ENCODE results near the gene RNASE13. TPM values are rescaled to one million over a fixed set of nuclear protein-coding genes. Genes with fewer than 3 reads are reported as not detected.

Gene RNASE13
- polyA plus RNA-seq, 1 donor, result 0.09 TPM

GRCh38 chr14:21003788-21004346, 30.7 kb downstream of the RNASE13 start:
- Histone ChIP-seq H3K4me3 (ENCODE audit: low read length) (no peak overlapping the region), H3K4me1 (ENCODE audit: control insufficient read depth, insufficient read depth, low read length) (peaks cover 11% of the 10 kb centered on the region), H3K36me3 (ENCODE audit: control insufficient read depth, insufficient read depth, low read length) (no peaks in the 10 kb centered on the region), H3K27ac (ENCODE audit: low read length) (no peak overlapping the region), H3K27me3 (ENCODE audit: control insufficient read depth, insufficient read depth, low read length) (no peaks in the 10 kb centered on the region), H3K9me3 (ENCODE audit: control insufficient read depth, low read depth, low read length) (no peaks in the 10 kb centered on the region)
- no peak for DNase-seq
- no CpG with 5 or more reads among the region's 14 CpGs for WGBS (ENCODE audit: insufficient coverage, low lambda C conversion rate)

- H3K4me1 ChIP-seq (ENCODE audit: control insufficient read depth, insufficient read depth, low read length), result peaks cover 24% of the 10 kb centered on the region
- H3K4me3 ChIP-seq (ENCODE audit: low read length), result no peak overlapping the region
- peaks cover 6% of the 10 kb centered on the region for H3K36me3 ChIP-seq (ENCODE audit: control insufficient read depth, insufficient read depth, low read length)
- H3K27ac ChIP-seq (ENCODE audit: low read length), result no peak overlapping the region
- H3K9me3 ChIP-seq (ENCODE audit: control insufficient read depth, low read depth, low read length), result no peaks in the 10 kb centered on the region
- H3K27me3 ChIP-seq (ENCODE audit: control insufficient read depth, insufficient read depth, low read length), result no peaks in the 10 kb centered on the region
- no CpG with 5 or more reads among the region's 7 CpGs for WGBS (ENCODE audit: insufficient coverage, low lambda C conversion rate)
- no peak for DNase-seq
These were observed 33.4 kb downstream of the RNASE13 start for GRCh38 chr14:21001218-21001617.

GRCh38 chr14:20999591-20999990, 35.0 kb downstream of the RNASE13 start:
- Histone ChIP-seq H3K27ac (ENCODE audit: low read length) (peak overlapping the region; percentile 44), H3K9me3 (ENCODE audit: control insufficient read depth, low read depth, low read length) (no peaks in the 10 kb centered on the region), H3K36me3 (ENCODE audit: control insufficient read depth, insufficient read depth, low read length) (peaks cover 23% of the 10 kb centered on the region), H3K4me1 (ENCODE audit: control insufficient read depth, insufficient read depth, low read length) (peaks cover 33% of the 10 kb centered on the region), H3K27me3 (ENCODE audit: control insufficient read depth, insufficient read depth, low read length) (no peaks in the 10 kb centered on the region), H3K4me3 (ENCODE audit: low read length) (no peak overlapping the region)
- WGBS (ENCODE audit: insufficient coverage, low lambda C conversion rate), result 37% methylated on average over 2 of the region's 4 CpGs
- DNase-seq, result peak; percentile 52 to 84

- DNase-seq, result no peak
- H3K36me3 ChIP-seq (ENCODE audit: control insufficient read depth, insufficient read depth, low read length), result peaks cover 30% of the 10 kb centered on the region
- peaks cover 33% of the 10 kb centered on the region for H3K4me1 ChIP-seq (ENCODE audit: control insufficient read depth, insufficient read depth, low read length)
- H3K27ac ChIP-seq (ENCODE audit: low read length), result peak within 1 kb of the TSS; percentile 44
- no peaks in the 10 kb centered on the region for H3K27me3 ChIP-seq (ENCODE audit: control insufficient read depth, insufficient read depth, low read length)
- H3K4me3 ChIP-seq (ENCODE audit: low read length), result no peak within 1 kb of the TSS
- H3K9me3 ChIP-seq (ENCODE audit: control insufficient read depth, low read depth, low read length), result no peaks in the 10 kb centered on the region
- no CpG with 5 or more reads among the region's 6 CpGs for WGBS (ENCODE audit: insufficient coverage, low lambda C conversion rate)
These were observed 35.8 kb downstream of the RNASE13 start, which contains the start of gene SLC39A2 for GRCh38 chr14:20998674-20999366. Gene SLC39A2 (plus strand): TSS chr14:20999293. CDS start chr14:20999447, 154 bp downstream.

- Histone ChIP-seq H3K9me3 (ENCODE audit: control insufficient read depth, low read depth, low read length) (no peaks in the 10 kb centered on the region), H3K4me3 (ENCODE audit: low read length) (no peak overlapping the region), H3K4me1 (ENCODE audit: control insufficient read depth, insufficient read depth, low read length) (peaks cover 33% of the 10 kb centered on the region), H3K36me3 (ENCODE audit: control insufficient read depth, insufficient read depth, low read length) (peaks cover 35% of the 10 kb centered on the region), H3K27me3 (ENCODE audit: control insufficient read depth, insufficient read depth, low read length) (no peaks in the 10 kb centered on the region), H3K27ac (ENCODE audit: low read length) (peak overlapping the region; percentile 7)
- WGBS (ENCODE audit: insufficient coverage, low lambda C conversion rate), result no CpG with 5 or more reads among the region's 3 CpGs
- DNase-seq, result peak in 1 of 2 donors; percentile 71
These were observed 36.5 kb downstream of the RNASE13 start for GRCh38 chr14:20998139-20998538.

- WGBS (ENCODE audit: insufficient coverage, low lambda C conversion rate), result no CpG with 5 or more reads among the region's 6 CpGs
These were observed 37.0 kb downstream of the RNASE13 start for GRCh38 chr14:20997564-20997963.

GRCh38 chr14:20997115-20997514, 37.5 kb downstream of the RNASE13 start:
- no peaks in the 10 kb centered on the region for H3K9me3 ChIP-seq (ENCODE audit: control insufficient read depth, low read depth, low read length)
- no peaks in the 10 kb centered on the region for H3K27me3 ChIP-seq (ENCODE audit: control insufficient read depth, insufficient read depth, low read length)
- H3K4me3 ChIP-seq (ENCODE audit: low read length), result no peak overlapping the region
- peaks cover 45% of the 10 kb centered on the region for H3K36me3 ChIP-seq (ENCODE audit: control insufficient read depth, insufficient read depth, low read length)
- no CpG with 5 or more reads among the region's 4 CpGs for WGBS (ENCODE audit: insufficient coverage, low lambda C conversion rate)
- peak in 1 of 2 donors; percentile 62 for DNase-seq
- H3K4me1 ChIP-seq (ENCODE audit: control insufficient read depth, insufficient read depth, low read length), result peaks cover 33% of the 10 kb centered on the region
- peak overlapping the region; percentile 64 for H3K27ac ChIP-seq (ENCODE audit: low read length)

More at GRCh38 chr14:20997564-20997963, 37.0 kb downstream of the RNASE13 start:
- H3K27ac ChIP-seq (ENCODE audit: low read length), result peak overlapping the region; percentile 64
- no peaks in the 10 kb centered on the region for H3K9me3 ChIP-seq (ENCODE audit: control insufficient read depth, low read depth, low read length)
- no peaks in the 10 kb centered on the region for H3K27me3 ChIP-seq (ENCODE audit: control insufficient read depth, insufficient read depth, low read length)
- H3K4me1 ChIP-seq (ENCODE audit: control insufficient read depth, insufficient read depth, low read length), result peaks cover 33% of the 10 kb centered on the region
- peaks cover 41% of the 10 kb centered on the region for H3K36me3 ChIP-seq (ENCODE audit: control insufficient read depth, insufficient read depth, low read length)
- no peak overlapping the region for H3K4me3 ChIP-seq (ENCODE audit: low read length)
- DNase-seq, result no peak

- H3K4me1 ChIP-seq (ENCODE audit: control insufficient read depth, insufficient read depth, low read length), result peaks cover 36% of the 10 kb centered on the region
- peak overlapping the region; percentile 64 for H3K27ac ChIP-seq (ENCODE audit: low read length)
- WGBS (ENCODE audit: insufficient coverage, low lambda C conversion rate), result no CpG with 5 or more reads among the region's 14 CpGs
- peaks cover 49% of the 10 kb centered on the region for H3K36me3 ChIP-seq (ENCODE audit: control insufficient read depth, insufficient read depth, low read length)
- H3K9me3 ChIP-seq (ENCODE audit: control insufficient read depth, low read depth, low read length), result no peaks in the 10 kb centered on the region
- DNase-seq, result no peak
- no peak overlapping the region for H3K4me3 ChIP-seq (ENCODE audit: low read length)
- no peaks in the 10 kb centered on the region for H3K27me3 ChIP-seq (ENCODE audit: control insufficient read depth, insufficient read depth, low read length)
These were observed 38.1 kb downstream of the RNASE13 start for GRCh38 chr14:20996521-20996920.

- H3K27ac ChIP-seq (ENCODE audit: low read length), result peak within 1 kb of the TSS; percentile 83
- peaks cover 15% of the 10 kb centered on the region for H3K4me1 ChIP-seq (ENCODE audit: control insufficient read depth, insufficient read depth, low read length)
- DNase-seq, result peak; percentile 94 to 98
- H3K36me3 ChIP-seq (ENCODE audit: control insufficient read depth, insufficient read depth, low read length), result peaks cover 30% of the 10 kb centered on the region
- WGBS (ENCODE audit: insufficient coverage, low lambda C conversion rate), result 0% methylated on average over 1 of the region's 42 CpGs
- no peaks in the 10 kb centered on the region for H3K9me3 ChIP-seq (ENCODE audit: control insufficient read depth, low read depth, low read length)
- no peaks in the 10 kb centered on the region for H3K27me3 ChIP-seq (ENCODE audit: control insufficient read depth, insufficient read depth, low read length)
- peak within 1 kb of the TSS; percentile 71 for H3K4me3 ChIP-seq (ENCODE audit: low read length)
These were observed 44.6 kb downstream of the RNASE13 start, which contains the start of gene METTL17 for GRCh38 chr14:20989787-20990600. Gene METTL17 (plus strand): TSS chr14:20989980. CDS start chr14:20990003, 23 bp downstream.

- peak overlapping the region; percentile 71 for H3K4me3 ChIP-seq (ENCODE audit: low read length)
- H3K27me3 ChIP-seq (ENCODE audit: control insufficient read depth, insufficient read depth, low read length), result no peaks in the 10 kb centered on the region
- no peaks in the 10 kb centered on the region for H3K9me3 ChIP-seq (ENCODE audit: control insufficient read depth, low read depth, low read length)
- peaks cover 15% of the 10 kb centered on the region for H3K4me1 ChIP-seq (ENCODE audit: control insufficient read depth, insufficient read depth, low read length)
- H3K27ac ChIP-seq (ENCODE audit: low read length), result peak overlapping the region; percentile 83
- WGBS (ENCODE audit: insufficient coverage, low lambda C conversion rate), result 0% methylated on average over 2 of the region's 11 CpGs
- DNase-seq, result no peak
- peaks cover 24% of the 10 kb centered on the region for H3K36me3 ChIP-seq (ENCODE audit: control insufficient read depth, insufficient read depth, low read length)
These were observed 45.2 kb downstream of the RNASE13 start for GRCh38 chr14:20989471-20989786.
